ENCODE measurements around the gene LPCAT1.

Gene LPCAT1

DNA sequence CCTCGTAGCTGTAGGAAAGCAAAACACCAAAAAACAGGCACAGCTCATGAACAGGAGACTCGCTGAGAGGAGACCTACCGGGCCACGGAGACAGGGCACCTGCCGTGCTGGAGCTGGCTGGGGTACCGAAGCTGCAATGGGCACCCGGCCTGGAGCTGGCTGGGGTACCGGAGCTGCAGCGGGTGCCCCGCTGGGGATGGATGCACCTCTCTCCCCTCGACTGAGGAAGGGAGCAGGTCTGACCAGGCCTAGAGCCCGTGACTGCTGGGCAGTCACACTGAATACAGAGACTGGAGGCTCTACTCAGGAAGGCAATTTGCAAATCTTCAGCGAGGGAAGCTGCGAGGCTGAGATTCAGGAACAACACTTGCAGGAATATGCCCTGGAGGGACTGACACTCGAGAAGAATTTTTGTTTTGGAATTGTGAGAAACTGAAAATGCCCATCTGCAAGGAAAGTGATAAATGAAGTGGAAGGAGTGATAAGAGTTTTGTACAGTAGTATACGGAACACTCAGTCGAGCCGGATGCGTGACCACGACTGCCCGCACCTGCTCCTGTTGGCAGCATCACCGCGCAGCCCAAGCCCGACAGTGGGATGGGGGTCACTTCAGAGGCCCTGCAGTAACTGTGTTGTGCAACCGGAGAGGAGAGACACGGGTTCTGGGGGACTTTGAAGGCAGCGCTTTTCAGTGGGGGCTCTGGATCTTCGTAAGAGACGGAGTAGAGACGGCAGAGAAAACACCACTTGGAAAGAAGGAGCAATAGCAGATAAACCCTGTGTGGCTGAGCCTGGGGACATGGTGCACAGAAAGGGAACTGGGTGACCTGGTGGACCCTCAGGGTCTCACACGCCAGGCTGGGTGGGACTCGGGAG, 27.9 kb upstream of the LPCAT1 start:
- H3K4ac ChIP-seq (ENCODE audit: low read depth, low read length) = no peak overlapping the region
- no peak overlapping the region for H3K27ac ChIP-seq (ENCODE audit: low read depth, low read length)
- H3K9ac ChIP-seq (ENCODE audit: low read length) = no peak overlapping the region
- no peaks in the 10 kb centered on the region for H3K79me1 ChIP-seq (ENCODE audit: low read length)
- no peak overlapping the region for H2BK120ac ChIP-seq (ENCODE audit: low read depth, low read length)
- H3K4me1 ChIP-seq (ENCODE audit: control insufficient read depth, low read depth, low read length) = no peaks in the 10 kb centered on the region
- H3K23ac ChIP-seq (ENCODE audit: low read length) = no peak overlapping the region
- no peak overlapping the region for H3K56ac ChIP-seq (ENCODE audit: low read length)
- no peak overlapping the region for H2BK15ac ChIP-seq (replicated peaks; ENCODE audit: low read depth)
- no peak overlapping the region for H2BK5ac ChIP-seq (ENCODE audit: low read length)
- DNase-seq = no peak
- no peak overlapping the region for H3K18ac ChIP-seq (ENCODE audit: low read length)
- no peak overlapping the region for H2AK5ac ChIP-seq (ENCODE audit: low read length)
- H3K4me3 ChIP-seq (ENCODE audit: low read length) = no peak overlapping the region
- no peak overlapping the region for H4K5ac ChIP-seq (ENCODE audit: low read length)
- no CpG with 5 or more reads among the region's 32 CpGs for WGBS (ENCODE audit: extremely low coverage, insufficient coverage, low lambda C conversion rate)
- no peak overlapping the region for H4K8ac ChIP-seq (ENCODE audit: low read depth, low read length)
- H3K27me3 ChIP-seq (ENCODE audit: insufficient read depth, low read length, poor library complexity) = no peaks in the 10 kb centered on the region
- H3K79me2 ChIP-seq (ENCODE audit: control insufficient read depth, insufficient read depth, low read length) = no peaks in the 10 kb centered on the region
- H3K36me3 ChIP-seq (ENCODE audit: control insufficient read depth, insufficient read depth, low read length) = no peaks in the 10 kb centered on the region
- H3K4me2 ChIP-seq (ENCODE audit: low read length) = no peak overlapping the region

DNA sequence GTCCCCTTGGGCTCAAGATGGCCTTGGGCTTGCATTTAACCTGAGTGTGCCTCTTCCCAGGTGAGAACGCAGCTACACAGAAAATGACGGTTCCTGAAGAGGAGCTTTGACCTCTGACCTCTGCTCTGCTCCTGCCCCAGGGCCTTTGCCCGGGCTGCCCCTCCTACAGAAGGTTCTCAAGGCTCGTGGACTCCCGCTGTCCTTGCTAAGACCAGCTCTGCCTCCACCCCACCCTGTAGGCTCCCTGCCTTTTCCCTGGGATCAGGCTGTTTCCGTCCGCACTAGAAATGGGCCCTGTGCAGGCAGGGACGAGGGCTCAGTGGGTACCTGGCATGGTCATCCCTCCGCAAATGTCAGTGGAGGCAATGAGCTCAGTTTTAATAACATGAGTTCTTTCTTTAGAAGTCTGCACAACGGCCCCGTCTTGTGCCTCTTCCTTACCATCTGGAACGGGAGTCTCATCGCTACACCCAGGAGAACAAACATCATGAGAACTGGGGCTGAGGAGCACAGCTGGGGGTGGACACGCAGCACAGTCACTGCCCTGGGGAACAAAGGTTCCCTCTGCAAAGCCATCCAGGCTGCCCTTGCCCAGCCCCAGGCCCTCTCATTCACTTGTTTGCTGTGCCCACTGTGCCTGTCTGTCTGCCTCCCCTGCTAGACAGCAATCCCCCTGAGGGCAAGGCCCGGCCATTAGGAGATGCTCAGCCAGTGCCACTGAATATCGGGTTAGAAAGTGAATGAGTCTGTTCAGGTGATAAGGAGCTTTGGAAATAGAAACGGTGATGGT, 26.7 kb upstream of the LPCAT1 start:
- Histone ChIP-seq H3K27ac (ENCODE audit: low read depth, low read length) (no peak overlapping the region), H4K8ac (ENCODE audit: low read depth, low read length) (no peak overlapping the region), H3K36me3 (ENCODE audit: control insufficient read depth, insufficient read depth, low read length) (no peaks in the 10 kb centered on the region), H2BK120ac (ENCODE audit: low read depth, low read length) (no peak overlapping the region), H3K4me2 (ENCODE audit: low read length) (no peak overlapping the region), H3K9ac (ENCODE audit: low read length) (no peak overlapping the region), H4K5ac (ENCODE audit: low read length) (no peak overlapping the region), H3K79me1 (ENCODE audit: low read length) (no peaks in the 10 kb centered on the region), H3K23ac (ENCODE audit: low read length) (no peak overlapping the region), H2AK5ac (ENCODE audit: low read length) (no peak overlapping the region), H3K79me2 (ENCODE audit: control insufficient read depth, insufficient read depth, low read length) (no peaks in the 10 kb centered on the region), H3K4me1 (ENCODE audit: control insufficient read depth, low read depth, low read length) (no peaks in the 10 kb centered on the region), H3K4ac (ENCODE audit: low read depth, low read length) (no peak overlapping the region), H3K4me3 (ENCODE audit: low read length) (no peak overlapping the region), H2BK15ac (replicated peaks; ENCODE audit: low read depth) (no peak overlapping the region), H3K18ac (ENCODE audit: low read length) (no peak overlapping the region), H3K27me3 (ENCODE audit: insufficient read depth, low read length, poor library complexity) (no peaks in the 10 kb centered on the region), H3K56ac (ENCODE audit: low read length) (no peak overlapping the region), H2BK5ac (ENCODE audit: low read length) (no peak overlapping the region)
- WGBS (ENCODE audit: extremely low coverage, insufficient coverage, low lambda C conversion rate) = no CpG with 5 or more reads among the region's 17 CpGs
- DNase-seq = no peak

DNA sequence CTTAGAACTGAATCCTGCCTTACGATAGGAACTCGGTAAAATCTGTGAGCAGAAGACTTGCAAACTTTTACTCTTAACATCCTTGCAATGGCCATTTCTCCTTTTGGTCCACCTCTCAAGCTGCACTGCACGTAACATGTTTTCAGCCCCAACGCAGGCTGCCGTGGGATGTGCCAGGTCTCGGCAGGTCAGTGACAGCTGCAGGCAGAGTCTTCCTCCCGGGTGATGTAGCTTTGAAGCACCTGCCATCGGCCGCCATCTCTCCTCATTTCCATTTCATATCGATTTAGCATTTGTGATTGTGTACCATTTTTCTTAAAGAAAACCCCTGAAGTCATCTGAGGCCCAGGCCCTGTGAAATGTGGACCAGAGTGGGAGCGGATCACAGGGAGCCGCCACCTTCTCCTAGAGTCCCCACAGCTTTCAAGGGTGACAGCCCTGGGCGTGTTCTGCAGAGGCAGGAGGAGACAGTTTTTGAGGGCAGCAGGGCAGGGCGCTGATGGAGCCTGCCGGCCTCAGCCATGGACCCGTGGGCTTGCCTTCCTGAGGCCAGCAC, 25.8 kb upstream of the LPCAT1 start:
- Histone ChIP-seq H2BK120ac (ENCODE audit: low read depth, low read length) (no peak overlapping the region), H2BK5ac (ENCODE audit: low read length) (no peak overlapping the region), H3K4me3 (ENCODE audit: low read length) (no peak overlapping the region), H3K23ac (ENCODE audit: low read length) (no peak overlapping the region), H3K79me2 (ENCODE audit: control insufficient read depth, insufficient read depth, low read length) (no peaks in the 10 kb centered on the region), H3K4me1 (ENCODE audit: control insufficient read depth, low read depth, low read length) (no peaks in the 10 kb centered on the region), H3K27ac (ENCODE audit: low read depth, low read length) (no peak overlapping the region), H4K5ac (ENCODE audit: low read length) (no peak overlapping the region), H3K4ac (ENCODE audit: low read depth, low read length) (no peak overlapping the region), H3K9ac (ENCODE audit: low read length) (no peak overlapping the region), H3K27me3 (ENCODE audit: insufficient read depth, low read length, poor library complexity) (no peaks in the 10 kb centered on the region), H3K36me3 (ENCODE audit: control insufficient read depth, insufficient read depth, low read length) (no peaks in the 10 kb centered on the region), H2BK15ac (replicated peaks; ENCODE audit: low read depth) (no peak overlapping the region), H2AK5ac (ENCODE audit: low read length) (no peak overlapping the region), H3K56ac (ENCODE audit: low read length) (no peak overlapping the region), H3K4me2 (ENCODE audit: low read length) (no peak overlapping the region), H3K18ac (ENCODE audit: low read length) (no peak overlapping the region), H3K79me1 (ENCODE audit: low read length) (no peaks in the 10 kb centered on the region), H4K8ac (ENCODE audit: low read depth, low read length) (no peak overlapping the region)
- WGBS (ENCODE audit: extremely low coverage, insufficient coverage, low lambda C conversion rate) = no CpG with 5 or more reads among the region's 16 CpGs
- no peak for DNase-seq

DNA sequence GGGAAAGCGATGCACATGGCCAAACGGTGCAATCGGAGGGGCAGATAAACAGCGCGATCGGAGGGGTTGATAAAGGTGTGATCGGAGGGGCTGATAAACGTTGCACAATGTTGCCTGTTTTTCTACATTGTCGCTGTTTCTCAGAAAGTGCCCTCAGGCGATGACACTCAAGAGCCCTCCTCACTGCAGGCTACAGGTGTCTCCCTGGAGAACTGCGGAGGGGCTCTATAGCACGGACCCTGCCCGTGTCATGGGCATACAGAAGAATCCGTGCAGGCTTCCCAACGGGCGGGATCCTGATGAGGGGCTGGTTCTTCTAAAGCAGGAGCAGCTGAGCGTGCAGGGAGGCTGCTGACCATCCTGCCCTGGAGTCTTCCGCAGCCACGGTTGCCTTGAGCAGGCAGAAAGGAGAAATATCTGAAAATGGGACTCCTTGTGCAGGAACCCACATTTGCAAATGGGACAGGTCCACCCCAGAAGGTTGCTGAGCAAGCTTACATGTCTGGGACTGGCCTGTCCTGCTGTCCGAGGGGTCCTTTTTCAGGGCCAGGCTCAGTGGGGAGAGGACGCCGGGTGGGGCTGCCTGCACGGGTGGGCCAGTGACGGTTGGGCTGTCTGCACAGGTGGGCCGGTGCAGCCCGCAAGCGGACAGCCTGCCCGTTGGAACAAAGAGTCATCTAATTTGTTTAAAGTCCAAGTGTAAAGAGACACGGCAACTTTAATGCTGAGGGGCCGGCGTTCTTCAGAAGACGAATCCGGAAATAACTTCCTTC, 25.1 kb upstream of the LPCAT1 start:
- WGBS (ENCODE audit: extremely low coverage, insufficient coverage, low lambda C conversion rate) = no CpG with 5 or more reads among the region's 33 CpGs
- Histone ChIP-seq H3K36me3 (ENCODE audit: control insufficient read depth, insufficient read depth, low read length) (no peaks in the 10 kb centered on the region), H3K79me2 (ENCODE audit: control insufficient read depth, insufficient read depth, low read length) (no peaks in the 10 kb centered on the region), H3K18ac (ENCODE audit: low read length) (no peak overlapping the region), H4K8ac (ENCODE audit: low read depth, low read length) (no peak overlapping the region), H3K9ac (ENCODE audit: low read length) (no peak overlapping the region), H3K56ac (ENCODE audit: low read length) (no peak overlapping the region), H3K4me3 (ENCODE audit: low read length) (no peak overlapping the region), H3K23ac (ENCODE audit: low read length) (no peak overlapping the region), H2BK120ac (ENCODE audit: low read depth, low read length) (no peak overlapping the region), H3K27ac (ENCODE audit: low read depth, low read length) (no peak overlapping the region), H3K4me1 (ENCODE audit: control insufficient read depth, low read depth, low read length) (no peaks in the 10 kb centered on the region), H3K79me1 (ENCODE audit: low read length) (no peaks in the 10 kb centered on the region), H3K27me3 (ENCODE audit: insufficient read depth, low read length, poor library complexity) (no peaks in the 10 kb centered on the region), H3K4ac (ENCODE audit: low read depth, low read length) (no peak overlapping the region), H3K4me2 (ENCODE audit: low read length) (no peak overlapping the region), H4K5ac (ENCODE audit: low read length) (no peak overlapping the region), H2AK5ac (ENCODE audit: low read length) (no peak overlapping the region), H2BK15ac (replicated peaks; ENCODE audit: low read depth) (no peak overlapping the region), H2BK5ac (ENCODE audit: low read length) (no peak overlapping the region)
- DNase-seq = no peak

DNA sequence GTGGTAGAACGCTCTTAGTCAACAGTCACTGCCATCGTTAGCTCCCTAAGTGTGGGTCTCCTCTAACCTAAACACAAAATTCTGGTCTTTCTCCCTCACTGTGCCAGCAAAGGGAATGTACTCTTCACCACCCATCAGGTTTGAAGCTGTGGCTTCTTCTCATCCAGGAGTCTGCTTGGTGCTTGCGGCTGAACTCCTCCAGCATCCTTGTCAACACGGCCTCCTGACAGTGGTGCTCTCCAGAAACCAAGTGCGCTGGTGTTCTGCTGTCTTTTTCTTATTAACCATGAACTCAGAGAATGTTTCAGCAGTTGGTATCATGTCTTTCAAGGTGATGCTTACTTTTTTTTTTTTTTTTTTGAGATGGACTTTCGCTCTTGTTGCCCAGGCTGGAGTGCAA, 23.9 kb upstream of the LPCAT1 start:
- Histone ChIP-seq H3K4me2 (ENCODE audit: low read length) (no peak overlapping the region), H3K18ac (ENCODE audit: low read length) (no peak overlapping the region), H2AK5ac (ENCODE audit: low read length) (no peak overlapping the region), H3K36me3 (ENCODE audit: control insufficient read depth, insufficient read depth, low read length) (no peaks in the 10 kb centered on the region), H3K27me3 (ENCODE audit: insufficient read depth, low read length, poor library complexity) (no peaks in the 10 kb centered on the region), H3K4ac (ENCODE audit: low read depth, low read length) (no peak overlapping the region), H3K4me3 (ENCODE audit: low read length) (no peak overlapping the region), H4K5ac (ENCODE audit: low read length) (no peak overlapping the region), H2BK120ac (ENCODE audit: low read depth, low read length) (no peak overlapping the region), H3K23ac (ENCODE audit: low read length) (no peak overlapping the region), H3K56ac (ENCODE audit: low read length) (no peak overlapping the region), H3K4me1 (ENCODE audit: control insufficient read depth, low read depth, low read length) (no peaks in the 10 kb centered on the region), H2BK5ac (ENCODE audit: low read length) (no peak overlapping the region), H3K79me2 (ENCODE audit: control insufficient read depth, insufficient read depth, low read length) (no peaks in the 10 kb centered on the region), H2BK15ac (replicated peaks; ENCODE audit: low read depth) (no peak overlapping the region), H3K27ac (ENCODE audit: low read depth, low read length) (no peak overlapping the region), H3K9ac (ENCODE audit: low read length) (no peak overlapping the region), H3K79me1 (ENCODE audit: low read length) (no peaks in the 10 kb centered on the region), H4K8ac (ENCODE audit: low read depth, low read length) (no peak overlapping the region)
- DNase-seq = no peak
- no CpG with 5 or more reads among the region's 6 CpGs for WGBS (ENCODE audit: extremely low coverage, insufficient coverage, low lambda C conversion rate)

Data from mesendoderm (in vitro differentiated cells).